MM.1S (cell line): ENCODE measurements around the gene INPP4B.

Experiments used
- DNase-seq: peaks from one replicate; pipeline ENCODE4 v3.0.0-alpha.2; 2015
- H2AFZ ChIP-seq: fragments of 300-600 bp; sonication (generic); 2 replicates; pipeline ENCODE4 v1.6.0; 2016; ENCODE audit warnings: antibody characterized with exemption, low read length
- H3F3A ChIP-seq: fragments of 300-600 bp; sonication (generic); 2 replicates; pipeline ENCODE4 v1.6.1; 2016; ENCODE audit warnings: mild to moderate bottlenecking, antibody characterized with exemption, low read length, moderate library complexity, mixed read lengths; ENCODE audit not compliant: insufficient read depth
- H3K27ac ChIP-seq: fragments of 300-600 bp; sonication (generic); 2 replicates; pipeline ENCODE4 v1.5.1; 2016; ENCODE audit warnings: mild to moderate bottlenecking, low read length
- H3K27me3 ChIP-seq: fragments of 300-600 bp; sonication (generic); replicated peaks from 2 replicates; pipeline ENCODE4 v1.6.0; 2016; ENCODE audit warnings: low read length; ENCODE audit not compliant: insufficient read depth
- H3K36me3 ChIP-seq: fragments of 300-600 bp; sonication (generic); replicated peaks from 2 replicates; pipeline ENCODE4 v1.6.1; 2016; ENCODE audit warnings: mild to moderate bottlenecking, low read length, mixed read lengths; ENCODE audit not compliant: insufficient read depth
- H3K4me1 ChIP-seq: fragments of 300-600 bp; sonication (generic); 2 replicates; pipeline ENCODE4 v1.6.1; 2016; ENCODE audit warnings: low read length, mixed read lengths
- H3K4me2 ChIP-seq: fragments of 300-600 bp; sonication (generic); 2 replicates; pipeline ENCODE4 v1.6.0; 2016; ENCODE audit warnings: low read depth, low read length
- H3K4me3 ChIP-seq: fragments of 300-600 bp; sonication (generic); 2 replicates; pipeline ENCODE4 v1.5.1; 2016; ENCODE audit warnings: low read length, mixed read lengths
- H3K79me2 ChIP-seq: fragments of 300-600 bp; sonication (generic); 2 replicates; pipeline ENCODE4 v1.6.1; 2016; ENCODE audit warnings: mixed run types, low read length, mixed read lengths
- H3K9ac ChIP-seq: fragments of 300-600 bp; sonication (generic); 2 replicates; pipeline ENCODE4 v1.6.1; 2016; ENCODE audit warnings: low read length, mixed read lengths
- H3K9me2 ChIP-seq: fragments of 300-600 bp; sonication (generic); replicated peaks from 2 replicates; pipeline ENCODE4 v1.6.1; 2016; ENCODE audit warnings: mild to moderate bottlenecking, low read length, mixed read lengths; ENCODE audit not compliant: insufficient read depth
- H3K9me3 ChIP-seq: fragments of 300-600 bp; sonication (generic); replicated peaks from 2 replicates; pipeline ENCODE4 v1.6.1; 2016; ENCODE audit warnings: mild to moderate bottlenecking, low read length, mixed read lengths; ENCODE audit not compliant: insufficient read depth
- H4K20me1 ChIP-seq: fragments of 300-600 bp; sonication (generic); 2 replicates; pipeline ENCODE4 v1.6.1; 2016; ENCODE audit warnings: mild to moderate bottlenecking, low read length, moderate library complexity, mixed read lengths; ENCODE audit not compliant: insufficient read depth
- EZH2 ChIP-seq: fragments of 300-600 bp; sonication (generic); optimal IDR thresholded peaks from 2 replicates; pipeline ENCODE3; 2017; ENCODE audit warnings: low read depth, mild to moderate bottlenecking, antibody characterized with exemption, low read length, mixed read lengths
- EZH2phosphoT487 ChIP-seq: fragments of 300-600 bp; sonication (generic); IDR thresholded peaks from 2 replicates; pipeline ENCODE4 v1.6.1; 2018; ENCODE audit warnings: antibody characterized with exemption, low read length
- TF ChIP-seq, protein P1 (sequence below): fragments of 300-600 bp; sonication (generic); IDR thresholded peaks from 2 replicates; pipeline ENCODE4 v1.5.1; 2016; ENCODE audit warnings: antibody characterized with exemption, low read length, mixed read lengths

Gene INPP4B

GRCh38 chr4:142434519-142435224 lies 411.4 kb downstream of the INPP4B start:
- H3K4me1 ChIP-seq = no peaks in the 10 kb centered on the region
- H3F3A ChIP-seq = no peaks in the 10 kb centered on the region
- H4K20me1 ChIP-seq = no peaks in the 10 kb centered on the region
- H3K9ac ChIP-seq = no peak overlapping the region
- DNase-seq = no peak
- H3K4me3 ChIP-seq = no peak overlapping the region
- no peaks in the 10 kb centered on the region for H3K9me3 ChIP-seq
- no peaks in the 10 kb centered on the region for H3K79me2 ChIP-seq
- H2AFZ ChIP-seq = no peak overlapping the region
- no peak for TF ChIP-seq EZH2
- no peaks in the 10 kb centered on the region for H3K36me3 ChIP-seq
- H3K9me2 ChIP-seq = no peaks in the 10 kb centered on the region
- H3K27me3 ChIP-seq = no peaks in the 10 kb centered on the region
- H3K4me2 ChIP-seq = no peak overlapping the region
- no peak overlapping the region for H3K27ac ChIP-seq

DNA sequence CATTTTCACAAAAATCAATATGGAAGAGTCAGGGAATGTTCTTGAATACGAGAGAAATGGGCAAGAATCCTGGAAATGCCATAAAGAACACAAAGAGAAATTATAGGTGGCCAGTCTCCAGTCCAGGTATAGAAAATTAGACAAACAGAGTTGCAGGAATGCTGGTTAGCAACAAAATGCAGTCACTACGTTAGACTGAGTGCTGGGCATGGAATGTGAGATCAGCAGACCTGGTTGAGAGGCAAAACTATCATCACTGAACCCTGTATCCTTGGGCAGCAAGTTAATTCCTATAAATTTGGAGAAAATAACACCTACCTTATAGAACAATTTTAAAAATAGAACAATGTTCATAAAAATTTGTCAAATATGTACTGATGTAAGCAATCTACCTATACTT lies 417.4 kb downstream of the INPP4B start:
- H3K27me3 ChIP-seq = no peaks in the 10 kb centered on the region
- no peak overlapping the region for H3K4me2 ChIP-seq
- H3K9me3 ChIP-seq = no peaks in the 10 kb centered on the region
- DNase-seq = no peak
- H3K9ac ChIP-seq = no peak overlapping the region
- H3K9me2 ChIP-seq = no peaks in the 10 kb centered on the region
- H3K79me2 ChIP-seq = no peaks in the 10 kb centered on the region
- H3K4me1 ChIP-seq = no peaks in the 10 kb centered on the region
- H4K20me1 ChIP-seq = no peaks in the 10 kb centered on the region
- H3K4me3 ChIP-seq = no peak overlapping the region
- no peaks in the 10 kb centered on the region for H3K36me3 ChIP-seq
- H3F3A ChIP-seq = no peaks in the 10 kb centered on the region
- no peak overlapping the region for H2AFZ ChIP-seq
- TF ChIP-seq EZH2 (no peak), EZH2phosphoT487 (no peak)
- TF ChIP-seq, protein P1, sequence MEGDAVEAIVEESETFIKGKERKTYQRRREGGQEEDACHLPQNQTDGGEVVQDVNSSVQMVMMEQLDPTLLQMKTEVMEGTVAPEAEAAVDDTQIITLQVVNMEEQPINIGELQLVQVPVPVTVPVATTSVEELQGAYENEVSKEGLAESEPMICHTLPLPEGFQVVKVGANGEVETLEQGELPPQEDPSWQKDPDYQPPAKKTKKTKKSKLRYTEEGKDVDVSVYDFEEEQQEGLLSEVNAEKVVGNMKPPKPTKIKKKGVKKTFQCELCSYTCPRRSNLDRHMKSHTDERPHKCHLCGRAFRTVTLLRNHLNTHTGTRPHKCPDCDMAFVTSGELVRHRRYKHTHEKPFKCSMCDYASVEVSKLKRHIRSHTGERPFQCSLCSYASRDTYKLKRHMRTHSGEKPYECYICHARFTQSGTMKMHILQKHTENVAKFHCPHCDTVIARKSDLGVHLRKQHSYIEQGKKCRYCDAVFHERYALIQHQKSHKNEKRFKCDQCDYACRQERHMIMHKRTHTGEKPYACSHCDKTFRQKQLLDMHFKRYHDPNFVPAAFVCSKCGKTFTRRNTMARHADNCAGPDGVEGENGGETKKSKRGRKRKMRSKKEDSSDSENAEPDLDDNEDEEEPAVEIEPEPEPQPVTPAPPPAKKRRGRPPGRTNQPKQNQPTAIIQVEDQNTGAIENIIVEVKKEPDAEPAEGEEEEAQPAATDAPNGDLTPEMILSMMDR = no peak
- no peak overlapping the region for H3K27ac ChIP-seq

DNA sequence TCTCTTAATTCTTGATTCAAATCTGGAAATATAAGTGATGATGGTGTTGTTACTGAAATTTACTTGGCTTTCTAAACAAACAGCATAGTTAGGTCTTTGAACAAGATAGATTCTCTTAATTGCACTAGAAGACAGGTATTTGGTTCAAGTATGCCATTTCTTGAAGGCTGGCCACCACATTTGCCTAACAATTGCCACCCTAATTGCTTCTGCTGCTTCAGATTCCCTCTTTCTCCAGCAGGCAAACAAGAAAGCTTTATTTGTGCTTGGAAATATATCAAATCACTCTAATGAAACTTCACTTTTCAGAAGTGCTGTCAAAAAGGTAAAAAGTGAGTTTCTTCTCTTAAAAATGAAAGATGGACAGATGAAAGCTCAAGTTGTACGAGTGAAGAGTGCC lies 418.6 kb downstream of the INPP4B start:
- no peaks in the 10 kb centered on the region for H3K9me2 ChIP-seq
- H3K9me3 ChIP-seq = no peaks in the 10 kb centered on the region
- no peak overlapping the region for H3K9ac ChIP-seq
- no peak for TF ChIP-seq EZH2phosphoT487
- TF ChIP-seq EZH2 = no peak
- TF ChIP-seq, protein P1 = no peak
- H3K4me3 ChIP-seq = no peak overlapping the region
- no peaks in the 10 kb centered on the region for H3K4me1 ChIP-seq
- H4K20me1 ChIP-seq = no peaks in the 10 kb centered on the region
- no peaks in the 10 kb centered on the region for H3K27me3 ChIP-seq
- DNase-seq = no peak
- H3K36me3 ChIP-seq = no peaks in the 10 kb centered on the region
- H3K27ac ChIP-seq = no peak overlapping the region
- no peak overlapping the region for H3K4me2 ChIP-seq
- no peaks in the 10 kb centered on the region for H3F3A ChIP-seq
- no peaks in the 10 kb centered on the region for H3K79me2 ChIP-seq
- H2AFZ ChIP-seq = no peak overlapping the region

DNA sequence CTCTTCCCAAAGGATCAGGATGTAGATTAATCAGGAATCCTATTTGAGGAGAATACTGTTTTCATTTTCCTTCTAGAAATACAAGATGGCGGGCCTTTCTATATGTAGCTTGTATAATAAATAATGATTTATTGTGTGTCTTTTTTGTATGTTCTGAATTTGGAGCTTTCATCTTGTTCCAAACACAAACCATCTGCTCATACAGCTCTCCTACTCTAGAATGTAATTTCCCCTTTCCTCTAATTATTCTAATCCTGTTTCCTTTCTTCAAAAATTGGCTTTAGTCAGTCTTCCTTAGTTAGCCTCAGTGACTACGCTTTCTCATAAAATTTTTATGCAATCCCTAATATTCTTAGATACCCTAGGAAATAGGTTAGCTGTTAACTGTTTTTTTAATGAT lies 422.2 kb downstream of the INPP4B start:
- no peak overlapping the region for H3K4me3 ChIP-seq
- H3K4me2 ChIP-seq = no peak overlapping the region
- TF ChIP-seq EZH2phosphoT487 (no peak), EZH2 (no peak)
- TF ChIP-seq, protein P1 = no peak
- H3K4me1 ChIP-seq = no peaks in the 10 kb centered on the region
- no peaks in the 10 kb centered on the region for H3K36me3 ChIP-seq
- no peaks in the 10 kb centered on the region for H3K27me3 ChIP-seq
- no peaks in the 10 kb centered on the region for H4K20me1 ChIP-seq
- H3K79me2 ChIP-seq = no peaks in the 10 kb centered on the region
- no peak overlapping the region for H3K27ac ChIP-seq
- no peaks in the 10 kb centered on the region for H3F3A ChIP-seq
- H2AFZ ChIP-seq = no peak overlapping the region
- no peak overlapping the region for H3K9ac ChIP-seq
- DNase-seq = no peak
- H3K9me3 ChIP-seq = no peaks in the 10 kb centered on the region
- no peaks in the 10 kb centered on the region for H3K9me2 ChIP-seq
